Liver (tissue), 3 donors: ENCODE measurements around the gene PFKP.

Experiments used
- CTCF ChIP-seq: fragments of 150-350 bp; IDR thresholded peaks from 2 replicates; pipeline ENCODE4 v1.5.1; 2017; ENCODE audit warnings: improper control_type of control experiment, low read depth, low read length; ENCODE audit not compliant: missing input control
- RAD21 ChIP-seq, 2 donors: IDR thresholded peaks; 2 replicates each; pipeline ENCODE4 v1.6.1; 2016; ENCODE audit warnings: antibody characterized with exemption in 2 of 2, mild to moderate bottlenecking in 2 of 2
- donor health status: healthy.
- donor health status: healthy.

- TF ChIP-seq CTCF (no peak), RAD21 (IDR thresholded peaks at IDR 0.05) (no peak)
Measured at GRCh38 chr10:3148994-3149393, 81.6 kb downstream of the PFKP start.
